NT2/D1 (cell line): ENCODE results near the gene PSAP.

Experiments used
- SUZ12 ChIP-seq: IDR thresholded peaks from 2 replicates; pipeline ENCODE4 v1.6.1; 2011; ENCODE audit not compliant: insufficient read length, insufficient read depth; ENCODE audit errors: extremely low read depth
- YY1 ChIP-seq: IDR thresholded peaks from 2 replicates; pipeline ENCODE4 v1.6.1; 2011; ENCODE audit not compliant: insufficient read length, insufficient read depth
- ZNF274 ChIP-seq: IDR thresholded peaks from 2 replicates; pipeline ENCODE4 v1.6.1; 2011; ENCODE audit warnings: mild to moderate bottlenecking, low read depth, low read length

GRCh38 chr10:71842856-71843686, 8.0 kb downstream of the PSAP start:
- TF ChIP-seq ZNF274 (no peak), YY1 (no peak), SUZ12 (no peak)
